Mesenchymal stem cell (in vitro differentiated cells and primary cell): ENCODE results near the gene SDF2.
"Not testable (repeated sequence)": the region's sequence is repeated elsewhere in the genome, so short reads cannot be mapped to it uniquely, and the experiment has no call there.

Experiments used
- DNase-seq: peaks from one replicate; pipeline ENCODE4 v3.0.0-alpha.2; 2013
- H2AFZ ChIP-seq: one replicate; pipeline ENCODE4 v1.6.1; 2013; ENCODE audit warnings: low read depth, mild to moderate bottlenecking, control low read depth, inconsistent platforms, low read length, moderate library complexity
- H2AK5ac ChIP-seq: 2 replicates; pipeline ENCODE4 v1.6.1; 2013; ENCODE audit warnings: low read length, moderate library complexity, mild to moderate bottlenecking, inconsistent platforms; ENCODE audit not compliant: severe bottlenecking
- H2BK120ac ChIP-seq: one replicate; pipeline ENCODE4 v1.6.1; 2013; ENCODE audit warnings: low read depth, mild to moderate bottlenecking, inconsistent platforms, low read length, moderate library complexity
- H2BK12ac ChIP-seq, 2 experiments: one replicate each; pipeline ENCODE4 v1.6.1; 2013; ENCODE audit warnings: inconsistent platforms in 2 of 2, low read length in 2 of 2, mild to moderate bottlenecking in 2 of 2, moderate library complexity in 2 of 2, control low read depth in 1 of 2
- H2BK15ac ChIP-seq: one replicate; pipeline ENCODE4 v1.6.1; 2013; ENCODE audit warnings: mild to moderate bottlenecking, low read depth, inconsistent platforms; ENCODE audit not compliant: poor library complexity, severe bottlenecking
- H2BK5ac ChIP-seq: 2 replicates; pipeline ENCODE4 v1.6.1; 2013; ENCODE audit warnings: low read depth, mild to moderate bottlenecking, low read length, control low read depth, inconsistent platforms; ENCODE audit not compliant: poor library complexity, severe bottlenecking
- H3K14ac ChIP-seq, 2 experiments: one replicate each; pipeline ENCODE4 v1.6.1; 2013; ENCODE audit warnings: inconsistent platforms in 2 of 2, low read length in 2 of 2, control low read depth in 1 of 2, mild to moderate bottlenecking in 1 of 2, moderate library complexity in 1 of 2
- H3K18ac ChIP-seq, 2 experiments: one replicate each; pipeline ENCODE4 v1.6.1; 2013; ENCODE audit warnings: inconsistent platforms in 2 of 2, low read length in 2 of 2, control low read depth in 1 of 2, low read depth in 1 of 2, mild to moderate bottlenecking in 1 of 2
- H3K23ac ChIP-seq, 2 experiments: one replicate each; pipeline ENCODE4 v1.6.1; 2013; ENCODE audit warnings: inconsistent platforms in 2 of 2, low read length in 2 of 2, mild to moderate bottlenecking in 2 of 2, moderate library complexity in 2 of 2, control low read depth in 1 of 2
- H3K27ac ChIP-seq: 2 replicates; pipeline ENCODE4 v1.5.1; 2013; ENCODE audit warnings: mild to moderate bottlenecking, moderate library complexity, low read length, control low read depth, inconsistent platforms; ENCODE audit not compliant: poor library complexity, severe bottlenecking
- H3K27me3 ChIP-seq, 2 experiments: 2 replicates each; pipeline versions ENCODE4 v1.6.1 to v1.7.0; 2013; ENCODE audit warnings: low read length in 2 of 2, mild to moderate bottlenecking in 2 of 2, moderate library complexity in 2 of 2, control low read depth in 1 of 2, inconsistent platforms in 1 of 2; ENCODE audit not compliant: control insufficient read depth in 1 of 2, insufficient read depth in 1 of 2
- H3K36me3 ChIP-seq, 2 experiments: 2 replicates each; pipeline versions ENCODE4 v1.6.1 to v1.7.0; 2013; ENCODE audit warnings: low read length in 2 of 2, control low read depth in 1 of 2, inconsistent platforms in 1 of 2, low read depth in 1 of 2, mild to moderate bottlenecking in 1 of 2; ENCODE audit not compliant: insufficient read depth in 2 of 2, control insufficient read depth in 1 of 2
- H3K4ac ChIP-seq, 2 experiments: one replicate each; pipeline ENCODE4 v1.6.1; 2013; ENCODE audit warnings: inconsistent platforms in 2 of 2, low read length in 2 of 2, mild to moderate bottlenecking in 2 of 2, moderate library complexity in 2 of 2, control low read depth in 1 of 2, low read depth in 1 of 2
- H3K4me1 ChIP-seq: 2 replicates; pipeline ENCODE4 v1.6.1; 2013; ENCODE audit warnings: low read depth, low read length, control low read depth; ENCODE audit not compliant: control insufficient read depth, insufficient read depth
- H3K4me2 ChIP-seq: 2 replicates; pipeline ENCODE4 v1.6.1; 2013; ENCODE audit warnings: low read length, mild to moderate bottlenecking, inconsistent platforms; ENCODE audit not compliant: poor library complexity, severe bottlenecking
- H3K4me3 ChIP-seq, 2 experiments: 2 replicates each; pipeline versions ENCODE4 v1.5.1 to v1.7.0; 2013; ENCODE audit warnings: low read length in 2 of 2, mild to moderate bottlenecking in 2 of 2, control low read depth in 1 of 2, low read depth in 1 of 2; ENCODE audit not compliant: insufficient read depth in 1 of 2
- H3K79me1 ChIP-seq: replicated peaks from 2 replicates; pipeline ENCODE4 v1.6.1; 2013; ENCODE audit warnings: mild to moderate bottlenecking, control low read depth, low read length, inconsistent platforms; ENCODE audit not compliant: poor library complexity, severe bottlenecking
- H3K9ac ChIP-seq: 2 replicates; pipeline ENCODE4 v1.7.0; 2013; ENCODE audit warnings: mild to moderate bottlenecking, low read length, moderate library complexity
- H3K9me3 ChIP-seq: 2 replicates; pipeline ENCODE4 v1.7.0; 2013; ENCODE audit warnings: mild to moderate bottlenecking, low read length; ENCODE audit not compliant: control insufficient read depth
- H4K8ac ChIP-seq: one replicate; pipeline ENCODE4 v1.6.1; 2013; ENCODE audit warnings: inconsistent platforms, mild to moderate bottlenecking, low read length, moderate library complexity
- H4K91ac ChIP-seq: one replicate; pipeline ENCODE4 v1.6.1; 2013; ENCODE audit warnings: mild to moderate bottlenecking, low read length, inconsistent platforms
- WGBS: methylation state at CpG from one replicate; pipeline ENCODE4 v1.1.7; 2013; ENCODE audit warnings: mixed read lengths; 5-methylcytosine and 5-hydroxymethylcytosine counted together

The SDF2 gene

DNA sequence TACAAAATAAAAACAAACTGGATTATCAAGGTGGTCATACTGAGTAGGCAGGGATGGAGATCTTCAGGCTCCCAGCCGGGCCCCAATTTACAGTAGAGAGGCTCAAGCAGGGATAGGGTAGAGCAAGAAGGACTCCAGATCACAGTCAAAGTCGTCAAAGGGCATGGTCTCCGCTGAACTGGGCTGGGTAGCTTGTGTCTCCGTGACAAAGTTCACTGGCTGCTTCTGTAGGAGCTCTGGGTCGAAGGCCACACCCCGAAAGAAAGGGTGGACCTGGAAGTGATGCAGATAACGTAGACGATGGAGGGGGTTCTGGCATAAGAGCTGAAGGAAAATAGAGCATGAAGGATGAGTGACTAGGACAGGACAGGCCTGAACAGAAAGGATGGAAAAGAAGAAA lies 51.3 kb downstream of the SDF2 start:
- Histone ChIP-seq H3K4me2 (no peak overlapping the region), H2AK5ac (no peak overlapping the region), H3K36me3 (peaks cover 36 to 58% of the 10 kb centered on the region in 2 experiments), H2BK120ac (no peak overlapping the region), H3K27ac (no peak overlapping the region), H3K4me1 (no peaks in the 10 kb centered on the region), H3K14ac (no peak overlapping the region), H3K27me3 (no peaks in the 10 kb centered on the region), H4K8ac (no peak overlapping the region), H2BK12ac (no peak overlapping the region), H3K4ac (no peak overlapping the region), H3K9me3 (no peaks in the 10 kb centered on the region), H3K18ac (no peak overlapping the region), H4K91ac (no peak overlapping the region), H3K79me1 (no peaks in the 10 kb centered on the region), H2AFZ (no peak overlapping the region), H2BK15ac (no peak overlapping the region), H3K9ac (no peak overlapping the region), H3K4me3 (no peak overlapping the region), H3K23ac (no peak overlapping the region), H2BK5ac (no peak overlapping the region)
- 94% methylated on average over 8 of the region's 8 CpGs for WGBS
- no peak for DNase-seq

- WGBS, result 97% methylated on average over 6 of the region's 31 CpGs
These were observed 57.7 kb downstream of the SDF2 start for GRCh38 chr17:28604031-28604430.

DNA sequence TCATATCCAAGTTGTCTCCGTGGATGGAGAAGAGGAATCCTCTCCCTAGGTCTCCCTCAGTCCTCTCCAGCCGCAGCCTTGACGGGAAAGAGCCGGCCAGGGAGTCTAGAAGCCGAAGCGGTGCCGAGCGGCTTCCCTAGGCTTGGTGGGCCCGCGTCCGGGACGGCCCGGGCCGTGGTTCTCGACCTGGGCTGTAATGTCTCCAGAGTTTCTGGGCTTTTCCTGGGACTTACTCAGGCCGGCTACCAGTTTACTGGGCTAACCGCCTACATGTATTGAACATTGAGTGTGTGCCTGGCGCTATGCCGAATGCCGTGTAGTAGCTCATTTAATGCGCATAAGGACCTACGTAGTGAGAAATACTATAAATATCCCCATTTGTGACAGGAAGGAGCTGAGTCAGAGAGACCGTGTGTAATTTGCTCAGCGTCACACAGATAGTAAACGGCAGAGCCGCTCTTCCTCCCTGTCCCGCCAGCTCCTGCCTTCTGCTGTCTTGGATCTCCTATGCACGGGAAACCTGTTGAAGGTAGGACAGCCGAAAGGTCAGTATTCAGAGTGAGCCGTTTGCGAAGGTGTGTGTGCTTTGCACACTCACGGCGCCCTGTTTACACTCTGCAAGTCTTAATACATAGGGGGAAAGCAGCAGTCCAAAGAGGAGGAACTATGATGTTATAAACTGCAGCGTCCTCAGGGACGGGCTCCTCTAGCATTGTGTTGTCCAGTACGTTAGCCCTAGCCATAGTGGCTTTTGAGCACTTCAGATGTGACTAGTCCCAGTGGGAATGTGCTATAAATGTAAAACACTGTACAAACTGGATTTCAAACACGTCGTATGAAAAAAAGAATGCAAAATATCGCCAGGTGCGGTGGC lies 62.2 kb downstream of the SDF2 start:
- 15% methylated on average over 40 of the region's 40 CpGs for WGBS
- H3K9ac ChIP-seq, result peak overlapping the region; percentile 97

More at GRCh38 chr17:28604031-28604430, 57.7 kb downstream of the SDF2 start:
- H3K9ac ChIP-seq, H2BK5ac ChIP-seq, H3K4me2 ChIP-seq, H2BK15ac ChIP-seq, H3K4me3 ChIP-seq, H2BK120ac ChIP-seq, H3K36me3 ChIP-seq, DNase-seq, H3K4me1 ChIP-seq, H2BK12ac ChIP-seq, H3K27me3 ChIP-seq, H3K4ac ChIP-seq, H3K18ac ChIP-seq, H2AFZ ChIP-seq, H3K9me3 ChIP-seq, H3K79me1 ChIP-seq, H3K27ac ChIP-seq, H3K23ac ChIP-seq, H2AK5ac ChIP-seq, H3K14ac ChIP-seq, H4K91ac ChIP-seq, H4K8ac ChIP-seq: not testable (repeated sequence)

GRCh38 chr17:28598799-28599310 lies 62.9 kb downstream of the SDF2 start, which contains the start of gene SPAG5:
Gene SPAG5, minus strand, starts transcription at chr17:28599025. Its CDS starts 79 bp downstream, at chr17:28598946.
- H4K91ac ChIP-seq, result peak within 1 kb of the TSS; percentile 61
- peak within 1 kb of the TSS; percentile 97 for H3K9ac ChIP-seq
- no peaks in the 10 kb centered on the region for H3K9me3 ChIP-seq
- H4K8ac ChIP-seq, result peak within 1 kb of the TSS; percentile 84
- H2BK5ac ChIP-seq, result peak within 1 kb of the TSS; percentile 20
- H2AK5ac ChIP-seq, result no peak within 1 kb of the TSS
- no peaks in the 10 kb centered on the region for H3K27me3 ChIP-seq
- peak within 1 kb of the TSS; percentile 61 to 95 for H3K4me3 ChIP-seq
- H3K36me3 ChIP-seq, result no peaks in the 10 kb centered on the region
- H2BK15ac ChIP-seq, result peak within 1 kb of the TSS; percentile 97
- peak within 1 kb of the TSS in 1 of 2 experiments; percentile 7 for H3K14ac ChIP-seq
- peak within 1 kb of the TSS; percentile 99 for H3K4me2 ChIP-seq
- H3K4me1 ChIP-seq, result peaks cover 10% of the 10 kb centered on the region
- peak within 1 kb of the TSS in 1 of 2 experiments; percentile 51 for H3K4ac ChIP-seq
- WGBS, result 1% methylated on average over 41 of the region's 44 CpGs
- peak within 1 kb of the TSS; percentile 66 for H2AFZ ChIP-seq
- H3K18ac ChIP-seq, result peak within 1 kb of the TSS; percentile 67 to 77
- DNase-seq, result peak; percentile 94
- peak within 1 kb of the TSS; percentile 61 for H3K27ac ChIP-seq
- peaks cover 4% of the 10 kb centered on the region for H3K79me1 ChIP-seq
- H2BK12ac ChIP-seq, result peak within 1 kb of the TSS in 1 of 2 experiments; percentile 61
- H3K23ac ChIP-seq, result peak within 1 kb of the TSS in 1 of 2 experiments; percentile 14
- no peak within 1 kb of the TSS for H2BK120ac ChIP-seq

More for the DNA sequence above, 62.2 kb downstream of the SDF2 start:
- Histone ChIP-seq H3K36me3 (no peaks in the 10 kb centered on the region), H4K91ac (no peak overlapping the region), H3K4me1 (peaks cover 10% of the 10 kb centered on the region), H2BK120ac (no peak overlapping the region), H2AK5ac (no peak overlapping the region), H3K9me3 (no peaks in the 10 kb centered on the region), H2AFZ (peak overlapping the region; percentile 66), H3K23ac (peak overlapping the region in 1 of 2 experiments; percentile 14), H4K8ac (peak overlapping the region; percentile 84), H3K14ac (peak overlapping the region in 1 of 2 experiments; percentile 7), H3K4ac (peak overlapping the region in 1 of 2 experiments; percentile 32), H2BK5ac (peak overlapping the region; percentile 20), H3K4me2 (peak overlapping the region; percentile 99), H3K79me1 (peaks cover 4% of the 10 kb centered on the region), H2BK15ac (peak overlapping the region; percentile 97), H2BK12ac (peak overlapping the region in 1 of 2 experiments; percentile 61), H3K4me3 (peak overlapping the region; percentile 61 to 95), H3K27ac (peak overlapping the region; percentile 61), H3K18ac (peak overlapping the region; percentile 67 to 77), H3K27me3 (no peaks in the 10 kb centered on the region)
- DNase-seq, result peak; percentile 96
